ENCODE data around the gene IGSF6. TPM values are rescaled to one million over a fixed set of nuclear protein-coding genes. Genes with fewer than 3 reads are reported as not detected.
"Not testable (repeated sequence)": the region's sequence is repeated elsewhere in the genome, so short reads cannot be mapped to it uniquely, and the experiment has no call there.

The IGSF6 gene
- polyA plus RNA-seq, 12 donors: 1.5 to 5.7 (median 2.6) TPM; not detected in 2

GRCh38 chr16:21654466-21654865 lies 2.1 kb upstream of the IGSF6 start:
- DNase-seq: no peak

- DNase-seq: no peak
Observed at GRCh38 chr16:21653571-21653970, 1.2 kb upstream of the IGSF6 start.

GRCh38 chr16:21651515-21651914 lies 893 bp downstream of the IGSF6 start:
- no peak for DNase-seq

- DNase-seq: no peak
Observed at GRCh38 chr16:21650521-21650920, 1.9 kb downstream of the IGSF6 start.

- not testable (repeated sequence) for DNase-seq
Observed at GRCh38 chr16:21649826-21650406, 2.5 kb downstream of the IGSF6 start.

GRCh38 chr16:21647562-21648164 lies 4.7 kb downstream of the IGSF6 start:
- DNase-seq: no peak

- DNase-seq: no peak
Observed at GRCh38 chr16:21646721-21647561, 5.5 kb downstream of the IGSF6 start.

GRCh38 chr16:21646091-21646490 lies 6.3 kb downstream of the IGSF6 start:
- no peak for DNase-seq

GRCh38 chr16:21645261-21645721 lies 7.1 kb downstream of the IGSF6 start:
- DNase-seq: peak; percentile 15

- DNase-seq: no peak
Observed at GRCh38 chr16:21644674-21645073, 7.7 kb downstream of the IGSF6 start.

- DNase-seq: no peak
Observed at GRCh38 chr16:21643785-21644184, 8.6 kb downstream of the IGSF6 start.

- no peak for DNase-seq
Observed at GRCh38 chr16:21642861-21643260, 9.5 kb downstream of the IGSF6 start.

- no peak for DNase-seq
Observed at GRCh38 chr16:21641916-21642315, 10.5 kb downstream of the IGSF6 start.

- DNase-seq: no peak
Observed at GRCh38 chr16:21639493-21639892, 12.9 kb downstream of the IGSF6 start.

GRCh38 chr16:21638573-21638975 lies 13.8 kb downstream of the IGSF6 start:
- DNase-seq: no peak

- no peak for DNase-seq
Observed at GRCh38 chr16:21637032-21637968, 15.1 kb downstream of the IGSF6 start.

- not testable (repeated sequence) for DNase-seq
Observed at GRCh38 chr16:21635694-21636093, 16.7 kb downstream of the IGSF6 start.

GRCh38 chr16:21634216-21634615 lies 18.2 kb downstream of the IGSF6 start:
- no peak for DNase-seq

GRCh38 chr16:21631951-21632575 lies 20.3 kb downstream of the IGSF6 start:
- DNase-seq: not testable (repeated sequence)

- DNase-seq: not testable (repeated sequence)
Observed at GRCh38 chr16:21631376-21631775, 21.0 kb downstream of the IGSF6 start.

- DNase-seq: not testable (repeated sequence)
Observed at GRCh38 chr16:21630866-21631265, 21.5 kb downstream of the IGSF6 start.

Measured in muscle of arm (tissue), 12 donors.